ENCODE measurements around the gene SPRR2G.
"Not testable (repeated sequence)": the region's sequence is repeated elsewhere in the genome, so short reads cannot be mapped to it uniquely, and the experiment has no call there.

SPRR2G gene

GRCh38 chr1:153112454-153112853 is 38.2 kb downstream of the SPRR2G start:
- not testable (repeated sequence) for DNase-seq

- no peak for DNase-seq
These were observed 50.4 kb downstream of the SPRR2G start for GRCh38 chr1:153100245-153100644.
